Measurements from ENCODE around the gene CATSPERZ.

CATSPERZ gene

GRCh38 chr11:64341851-64342791, 42.0 kb downstream of the CATSPERZ start:
- H3K9ac ChIP-seq (ENCODE audit: low read depth, low read length, poor library complexity), result peak overlapping the region; percentile 45
- H2AFZ ChIP-seq (ENCODE audit: low read length), result peak overlapping the region; percentile 92
- peak overlapping the region; percentile 94 for H2AK5ac ChIP-seq (ENCODE audit: low read depth, low read length)
- H3K27ac ChIP-seq (replicated peaks; ENCODE audit: low read length), result no peak overlapping the region
- no peak overlapping the region for H4K91ac ChIP-seq (ENCODE audit: low read depth, low read length, poor library complexity)
- H3K4me2 ChIP-seq (ENCODE audit: insufficient read depth, low read length, poor library complexity, severe bottlenecking), result peak overlapping the region; percentile 54
- H3K23ac ChIP-seq (ENCODE audit: low read depth, low read length, poor library complexity), result peak overlapping the region; percentile 94
- H3K14ac ChIP-seq (ENCODE audit: low read length), result no peak overlapping the region
- WGBS, 2 donors (ENCODE audit: extremely low coverage in 2 of 2, insufficient read length in 2 of 2, insufficient replicate concordance in 1 of 2), result no CpG with 5 or more reads among the region's 55 CpGs
- H3K9me3 ChIP-seq (replicated peaks in 1 of 2; ENCODE audit: control insufficient read depth in 2 of 2, insufficient read depth in 1 of 2, low read depth in 1 of 2, low read length in 2 of 2), result no peaks in the 10 kb centered on the region
- peak overlapping the region; percentile 95 for H2BK15ac ChIP-seq (ENCODE audit: low read length)
- peak overlapping the region in 1 of 2 donors; percentile 70 for H3K4me3 ChIP-seq (ENCODE audit: low read length in 2 of 2)
- no peak overlapping the region for H4K8ac ChIP-seq (ENCODE audit: low read depth, low read length)
- H3K4me1 ChIP-seq (ENCODE audit: control insufficient read depth in 2 of 2, insufficient read depth in 1 of 2, low read depth in 1 of 2, low read length in 2 of 2), result peaks cover 6 to 16% of the 10 kb centered on the region in 2 donors
- H2BK120ac ChIP-seq (ENCODE audit: low read depth, low read length), result peak overlapping the region; percentile 87
- peaks cover 0 to 41% (median 11%) of the 10 kb centered on the region in 3 experiments for H3K27me3 ChIP-seq (ENCODE audit: control insufficient read depth in 3 of 3, insufficient read depth in 3 of 3, low read depth in 1 of 3, low read length in 3 of 3)
- no peaks in the 10 kb centered on the region for H3K36me3 ChIP-seq (replicated peaks in 1 of 2; ENCODE audit: control insufficient read depth in 2 of 2, insufficient read depth in 2 of 2, low read length in 2 of 2)
- no peak overlapping the region for H2BK5ac ChIP-seq (ENCODE audit: low read length)
- peak overlapping the region; percentile 77 for H2BK12ac ChIP-seq (ENCODE audit: low read length)
- peaks cover 1% of the 10 kb centered on the region for H3K79me1 ChIP-seq (ENCODE audit: low read depth, low read length)
- DNase-seq (ENCODE audit: low spot score), result peak; percentile 80
- H3K4ac ChIP-seq (ENCODE audit: low read length), result no peak overlapping the region
- peak overlapping the region; percentile 89 for H3K18ac ChIP-seq (ENCODE audit: low read length)

GRCh38 chr11:64342869-64343745, 42.9 kb downstream of the CATSPERZ start:
- H3K79me1 ChIP-seq (ENCODE audit: low read depth, low read length), result peaks cover 1% of the 10 kb centered on the region
- H3K14ac ChIP-seq (ENCODE audit: low read length), result peak overlapping the region; percentile 63
- H2AFZ ChIP-seq (ENCODE audit: low read length), result peak overlapping the region; percentile 92
- DNase-seq (ENCODE audit: low spot score), result no peak
- H2BK12ac ChIP-seq (ENCODE audit: low read length), result peak overlapping the region; percentile 94
- no peak overlapping the region for H3K27ac ChIP-seq (replicated peaks; ENCODE audit: low read length)
- H3K27me3 ChIP-seq (ENCODE audit: control insufficient read depth in 3 of 3, insufficient read depth in 3 of 3, low read depth in 1 of 3, low read length in 3 of 3), result peaks cover 0 to 38% (median 11%) of the 10 kb centered on the region in 3 experiments
- WGBS, 2 donors (ENCODE audit: extremely low coverage in 2 of 2, insufficient read length in 2 of 2, insufficient replicate concordance in 1 of 2), result no CpG with 5 or more reads among the region's 29 CpGs
- H3K4ac ChIP-seq (ENCODE audit: low read length), result no peak overlapping the region
- peak overlapping the region; percentile 72 for H2BK5ac ChIP-seq (ENCODE audit: low read length)
- H3K4me3 ChIP-seq (ENCODE audit: low read length in 2 of 2), result no peak overlapping the region
- peak overlapping the region; percentile 86 for H2AK5ac ChIP-seq (ENCODE audit: low read depth, low read length)
- H4K91ac ChIP-seq (ENCODE audit: low read depth, low read length, poor library complexity), result no peak overlapping the region
- H3K23ac ChIP-seq (ENCODE audit: low read depth, low read length, poor library complexity), result peak overlapping the region; percentile 45
- H2BK120ac ChIP-seq (ENCODE audit: low read depth, low read length), result no peak overlapping the region
- peak overlapping the region; percentile 54 for H3K4me2 ChIP-seq (ENCODE audit: insufficient read depth, low read length, poor library complexity, severe bottlenecking)
- no peak overlapping the region for H4K8ac ChIP-seq (ENCODE audit: low read depth, low read length)
- peak overlapping the region; percentile 91 for H2BK15ac ChIP-seq (ENCODE audit: low read length)
- no peak overlapping the region for H3K9ac ChIP-seq (ENCODE audit: low read depth, low read length, poor library complexity)
- H3K4me1 ChIP-seq (ENCODE audit: control insufficient read depth in 2 of 2, insufficient read depth in 1 of 2, low read depth in 1 of 2, low read length in 2 of 2), result peaks cover 8 to 16% of the 10 kb centered on the region in 2 donors
- no peaks in the 10 kb centered on the region for H3K36me3 ChIP-seq (replicated peaks in 1 of 2; ENCODE audit: control insufficient read depth in 2 of 2, insufficient read depth in 2 of 2, low read length in 2 of 2)
- H3K9me3 ChIP-seq (replicated peaks in 1 of 2; ENCODE audit: control insufficient read depth in 2 of 2, insufficient read depth in 1 of 2, low read depth in 1 of 2, low read length in 2 of 2), result no peaks in the 10 kb centered on the region
- peak overlapping the region; percentile 87 for H3K18ac ChIP-seq (ENCODE audit: low read length)

- H2BK12ac ChIP-seq (ENCODE audit: low read length), result peak overlapping the region; percentile 94
- peaks cover 0 to 36% (median 11%) of the 10 kb centered on the region in 3 experiments for H3K27me3 ChIP-seq (ENCODE audit: control insufficient read depth in 3 of 3, insufficient read depth in 3 of 3, low read depth in 1 of 3, low read length in 3 of 3)
- no peak overlapping the region for H3K4ac ChIP-seq (ENCODE audit: low read length)
- H3K9me3 ChIP-seq (replicated peaks in 1 of 2; ENCODE audit: control insufficient read depth in 2 of 2, insufficient read depth in 1 of 2, low read depth in 1 of 2, low read length in 2 of 2), result no peaks in the 10 kb centered on the region
- peaks cover 17 to 22% of the 10 kb centered on the region in 2 donors for H3K4me1 ChIP-seq (ENCODE audit: control insufficient read depth in 2 of 2, insufficient read depth in 1 of 2, low read depth in 1 of 2, low read length in 2 of 2)
- H2BK15ac ChIP-seq (ENCODE audit: low read length), result peak overlapping the region; percentile 91
- peak overlapping the region; percentile 33 for H2AFZ ChIP-seq (ENCODE audit: low read length)
- H3K14ac ChIP-seq (ENCODE audit: low read length), result no peak overlapping the region
- no peaks in the 10 kb centered on the region for H3K36me3 ChIP-seq (replicated peaks in 1 of 2; ENCODE audit: control insufficient read depth in 2 of 2, insufficient read depth in 2 of 2, low read length in 2 of 2)
- H4K8ac ChIP-seq (ENCODE audit: low read depth, low read length), result no peak overlapping the region
- DNase-seq (ENCODE audit: low spot score), result no peak
- peak overlapping the region; percentile 72 for H2BK5ac ChIP-seq (ENCODE audit: low read length)
- WGBS, 2 donors (ENCODE audit: extremely low coverage in 2 of 2, insufficient read length in 2 of 2, insufficient replicate concordance in 1 of 2), result no CpG with 5 or more reads among the region's 18 CpGs
- H4K91ac ChIP-seq (ENCODE audit: low read depth, low read length, poor library complexity), result no peak overlapping the region
- peak overlapping the region; percentile 28 for H3K18ac ChIP-seq (ENCODE audit: low read length)
- no peak overlapping the region for H2BK120ac ChIP-seq (ENCODE audit: low read depth, low read length)
- H2AK5ac ChIP-seq (ENCODE audit: low read depth, low read length), result peak overlapping the region; percentile 86
- no peak overlapping the region for H3K4me3 ChIP-seq (ENCODE audit: low read length in 2 of 2)
- peak overlapping the region; percentile 89 for H3K23ac ChIP-seq (ENCODE audit: low read depth, low read length, poor library complexity)
- H3K9ac ChIP-seq (ENCODE audit: low read depth, low read length, poor library complexity), result no peak overlapping the region
- no peak overlapping the region for H3K4me2 ChIP-seq (ENCODE audit: insufficient read depth, low read length, poor library complexity, severe bottlenecking)
- H3K79me1 ChIP-seq (ENCODE audit: low read depth, low read length), result peaks cover 1% of the 10 kb centered on the region
- H3K27ac ChIP-seq (replicated peaks; ENCODE audit: low read length), result no peak overlapping the region
These were observed 43.8 kb downstream of the CATSPERZ start for GRCh38 chr11:64343767-64344559.

Measured in neuronal stem cell (in vitro differentiated cells).